Transverse colon (tissue), 4 donors: Measurements from ENCODE around the gene LMNA. TPM values are rescaled to one million over a fixed set of nuclear protein-coding genes. Genes with fewer than 3 reads are reported as not detected.
"Not testable (repeated sequence)": the region's sequence is repeated elsewhere in the genome, so short reads cannot be mapped to it uniquely, and the experiment has no call there.

Experiments
- DNase-seq: peaks from one replicate; pipeline ENCODE4 v3.0.0-alpha.2; 2019
- H3K27ac ChIP-seq, 4 donors: fragments of 200-600 bp; sonication (generic); 2 replicates each; pipeline ENCODE4 v1.5.1; 2016 to 2018; ENCODE audit warnings: inconsistent platforms in 4 of 4
- H3K27me3 ChIP-seq: fragments of 200-600 bp; sonication (generic); 2 replicates; pipeline ENCODE4 v1.5.1; 2017; ENCODE audit warnings: inconsistent platforms
- H3K36me3 ChIP-seq, 4 donors: fragments of 200-600 bp; sonication (generic); 2 replicates each; pipeline ENCODE4 v1.5.1; 2017 to 2019; ENCODE audit warnings: inconsistent platforms in 4 of 4
- H3K4me1 ChIP-seq, 4 donors: fragments of 200-600 bp; sonication (generic); 2 replicates each; pipeline ENCODE4 v1.5.1; 2017 to 2020; ENCODE audit warnings: inconsistent platforms in 4 of 4
- H3K4me3 ChIP-seq, 4 donors: fragments of 200-600 bp; sonication (generic); 1 replicate in 1 of 4; 2 replicates in 3 of 4; pipeline versions ENCODE4 v1.5.1 to v1.6.1; 2017 to 2019; ENCODE audit warnings: inconsistent platforms in 4 of 4
- H3K9me3 ChIP-seq, 2 donors: fragments of 200-600 bp; sonication (generic); 2 replicates each; pipeline ENCODE4 v1.5.1; 2017 to 2019; ENCODE audit warnings: inconsistent platforms in 2 of 2
- CTCF ChIP-seq, 5 experiments: fragments of 200-600 bp in 3 of 5; fragments of 450-650 bp in 2 of 5; sonication (generic) in 3 of 5; IDR thresholded peaks; 1 replicate in 2 of 5; 2 replicates in 3 of 5; pipeline ENCODE4 v1.5.1; 2016 to 2017; ENCODE audit warnings: antibody characterized with exemption in 5 of 5, inconsistent platforms in 3 of 5, mild to moderate bottlenecking in 2 of 5, moderate library complexity in 1 of 5
- EP300 ChIP-seq: sonication (generic); formaldehyde crosslinking; IDR thresholded peaks from one replicate; pipeline ENCODE4 v1.6.1; 2017; ENCODE audit warnings: antibody characterized with exemption, low read depth
- POLR2A ChIP-seq: fragments of 450-650 bp; IDR thresholded peaks from one replicate; pipeline ENCODE4 v1.6.1; 2016; ENCODE audit warnings: antibody characterized with exemption, mild to moderate bottlenecking, moderate library complexity
- POLR2AphosphoS5 ChIP-seq, 3 donors: sonication (generic); formaldehyde crosslinking; IDR thresholded peaks; one replicate each; pipeline ENCODE4 v1.6.1; 2016; ENCODE audit warnings: antibody characterized with exemption in 3 of 3
- WGBS, 2 donors: methylation state at CpG; one replicate each; pipeline ENCODE4 v1.1.5; 2018; ENCODE audit warnings: low coverage in 1 of 2; 5-methylcytosine and 5-hydroxymethylcytosine counted together
- in situ Hi-C, 4 donors: fragments of 200-750 bp; cut with MboI; loops; one replicate each; pipeline versions ENCODE4 v1.15.0 to v1.15.1; 2017; ENCODE audit warnings: low sequenced_read_pairs in 3 of 4, low pct_ligation_motif_present in 1 of 4, low pct_unique_long_range_greater_than_20kb in 1 of 4
- intact Hi-C: fragments of 100-400 bp; cut with DNase I; formaldehyde crosslinking; loops from one replicate; pipeline ENCODE4 v1.15.1; 2023; ENCODE audit warnings: low total_unique reads
- total RNA-seq, 4 donors: library from RNA; depleted of rRNA; stranded (reverse); fragments of >200 nt; gene quantifications; one replicate each; pipeline ENCODE4 v1.1.0, GENCODE V29; 2016

The LMNA gene
- total RNA-seq, 4 donors from 2014 or later, result 300 to 999 (median 324) TPM

GRCh38 chr1:156172696-156173470 is 58.4 kb downstream of the LMNA start:
- 79 to 84% methylated on average over 4 to 9 of the region's 9 CpGs for WGBS, 2 donors
- intact Hi-C loops, result loop anchor here (2.0 kb wide), 1 partner anchor 78 kb away; no protein-coding TSS in a partner anchor
- Histone ChIP-seq H3K27me3 (no peaks in the 10 kb centered on the region), H3K36me3 (no peaks in the 10 kb centered on the region), H3K9me3 (no peaks in the 10 kb centered on the region), H3K4me1 (no peaks in the 10 kb centered on the region), H3K27ac (no peak overlapping the region), H3K4me3 (no peak overlapping the region)
- DNase-seq, result no peak
- TF ChIP-seq EP300 (no peak), CTCF (IDR thresholded peaks at IDR 0.05) (no peak), POLR2AphosphoS5 (IDR thresholded peaks at IDR 0.05) (no peak), POLR2A (no peak)
- in situ Hi-C loops, result no loop called here

GRCh38 chr1:156176610-156177210 is 62.2 kb downstream of the LMNA start:
- H3K4me3 ChIP-seq, result no peak overlapping the region
- 92% methylated on average over 7 of the region's 12 CpGs; no CpG with 5 or more reads in 1 of the 2 donors for WGBS, 2 donors
- H3K4me1 ChIP-seq, result no peaks in the 10 kb centered on the region
- intact Hi-C loops (no loop called here), in situ Hi-C loops (no loop called here)
- no peaks in the 10 kb centered on the region for H3K9me3 ChIP-seq
- H3K36me3 ChIP-seq, result no peaks in the 10 kb centered on the region
- DNase-seq, result no peak
- no peaks in the 10 kb centered on the region for H3K27me3 ChIP-seq
- TF ChIP-seq EP300 (no peak), POLR2A (no peak), POLR2AphosphoS5 (IDR thresholded peaks at IDR 0.05) (no peak), CTCF (IDR thresholded peaks at IDR 0.05) (no peak)
- no peak overlapping the region for H3K27ac ChIP-seq

GRCh38 chr1:156177919-156178654 is 63.6 kb downstream of the LMNA start:
- intact Hi-C loops (no loop called here), in situ Hi-C loops (no loop called here)
- TF ChIP-seq EP300, result no peak
- no peaks in the 10 kb centered on the region for H3K27me3 ChIP-seq
- H3K27ac ChIP-seq, result no peak overlapping the region
- H3K4me3 ChIP-seq, result no peak overlapping the region
- DNase-seq, result no peak
- H3K36me3 ChIP-seq, result no peaks in the 10 kb centered on the region
- 74 to 77% methylated on average over 4 to 7 of the region's 7 CpGs for WGBS, 2 donors
- H3K9me3 ChIP-seq, result no peaks in the 10 kb centered on the region
- no peaks in the 10 kb centered on the region for H3K4me1 ChIP-seq

- Histone ChIP-seq H3K9me3 (no peaks in the 10 kb centered on the region), H3K36me3 (no peaks in the 10 kb centered on the region), H3K27me3 (no peaks in the 10 kb centered on the region), H3K4me3 (no peak overlapping the region), H3K4me1 (peaks cover 0 to 6% (median 2%) of the 10 kb centered on the region in 4 donors), H3K27ac (no peak overlapping the region)
- intact Hi-C loops (loop anchor here (10.0 kb wide), 1 partner anchor 1986 kb away; the partner anchor contains the start of gene TPM3), in situ Hi-C loops (no loop called here)
- WGBS, 2 donors, result 93% methylated on average over 3 of the region's 3 CpGs; no CpG with 5 or more reads in 1 of the 2 donors
- DNase-seq, result no peak
- TF ChIP-seq CTCF (IDR thresholded peaks at IDR 0.05) (no peak), POLR2AphosphoS5 (IDR thresholded peaks at IDR 0.05) (no peak), POLR2A (no peak), EP300 (no peak)
These were observed 66.0 kb downstream of the LMNA start for GRCh38 chr1:156180471-156180870.

GRCh38 chr1:156181391-156181924 is 66.9 kb downstream of the LMNA start:
- in situ Hi-C loops, H3K4me3 ChIP-seq, H3K27ac ChIP-seq, H3K27me3 ChIP-seq, H3K36me3 ChIP-seq, DNase-seq, H3K9me3 ChIP-seq, H3K4me1 ChIP-seq: not testable (repeated sequence)
- intact Hi-C loops, result loop anchor here (10.0 kb wide), 1 partner anchor 1987 kb away; the partner anchor contains the start of gene TPM3
- 41 to 50% methylated on average over 2 to 8 of the region's 8 CpGs for WGBS, 2 donors

- intact Hi-C loops, result loop anchor here (10.0 kb wide), 1 partner anchor 1987 kb away; the partner anchor contains the start of gene TPM3
- H3K27ac ChIP-seq, H3K4me1 ChIP-seq, H3K9me3 ChIP-seq, H3K36me3 ChIP-seq, H3K27me3 ChIP-seq, H3K4me3 ChIP-seq, DNase-seq, in situ Hi-C loops: not testable (repeated sequence)
- 83 to 88% methylated on average over 9 to 12 of the region's 12 CpGs for WGBS, 2 donors
These were observed 67.7 kb downstream of the LMNA start for GRCh38 chr1:156182010-156182779.
